H1 (cell line): ENCODE measurements around the gene PRPF31. TPM values are rescaled to one million over a fixed set of nuclear protein-coding genes. Genes with fewer than 3 reads are reported as not detected.
A peak's percentile ranks its signal among the peaks of the same experiment; 100 is the strongest.

ENCODE experiments used
- JUN ChIP-seq: IDR thresholded peaks from 2 replicates; pipeline ENCODE4 v1.6.1; 2011; ENCODE audit warnings: low read depth, mild to moderate bottlenecking, improper control_type of control experiment, low read length
- KDM4A ChIP-seq: IDR thresholded peaks from one replicate; pipeline ENCODE4 v1.7.1; 2012; ENCODE audit warnings: low read depth, mild to moderate bottlenecking, moderate library complexity, low read length, inconsistent platforms; ENCODE audit not compliant: severe bottlenecking
- SP4 ChIP-seq: IDR thresholded peaks from 2 replicates; pipeline ENCODE4 v1.6.1; 2012; ENCODE audit warnings: low read length, inconsistent platforms
- YY1 ChIP-seq: IDR thresholded peaks from 2 replicates; pipeline ENCODE4 v1.6.1; 2011; ENCODE audit warnings: low read depth, mild to moderate bottlenecking, low read length
- polyA plus RNA-seq, 7 experiments: library from polyadenylated mRNA; depleted of rRNA in 3 of 7; stranded (reverse) in 5 of 7; unstranded in 2 of 7; fragments of >200 nt in 5 of 7; fragments of 200-250 nt in 2 of 7; gene quantifications; 1 replicate in 5 of 7; 2 replicates in 1 of 7; 4 replicates in 1 of 7; pipeline versions ENCODE4 v1.2.1 to v1.2.3, GENCODE V29; 2011 to 2013; ENCODE audit warnings: missing spikeins in 2 of 7, mixed read lengths in 2 of 7
- total RNA-seq: library from RNA; stranded (reverse); fragmentation: NEBNext Ultra II Directional; extraction: Animal tissue kit (Norgen Biotek cat#: 25700); gene quantifications from 2 replicates; pipeline ENCODE4 v1.2.1, GENCODE V29; 2021
- TF ChIP-seq, protein P1 (sequence below), 3 experiments: IDR thresholded peaks; 1 replicate in 2 of 3; 2 replicates in 1 of 3; pipeline versions ENCODE4 v1.5.1 to v1.6.1; 2011; ENCODE audit warnings: low read length in 3 of 3, mild to moderate bottlenecking in 3 of 3, inconsistent platforms in 2 of 3, low read depth in 1 of 3, moderate library complexity in 1 of 3; ENCODE audit not compliant: insufficient read depth in 1 of 3; ENCODE audit errors: control extremely low read depth in 1 of 3
- TF ChIP-seq, protein P2 (sequence below): IDR thresholded peaks from 2 replicates; pipeline ENCODE4 v1.6.1; 2012; ENCODE audit warnings: low read length, inconsistent platforms
- TF ChIP-seq, protein P3 (sequence below): IDR thresholded peaks from 2 replicates; pipeline ENCODE4 v1.6.1; 2011; ENCODE audit warnings: low read length, improper control_type of control experiment

Gene PRPF31
- total and polyA plus RNA-seq, 2 of the 8 experiments (the other 6 are each of a cell fraction or from before 2014, with no cell fraction given): 51.1 to 97.4 TPM

DNA sequence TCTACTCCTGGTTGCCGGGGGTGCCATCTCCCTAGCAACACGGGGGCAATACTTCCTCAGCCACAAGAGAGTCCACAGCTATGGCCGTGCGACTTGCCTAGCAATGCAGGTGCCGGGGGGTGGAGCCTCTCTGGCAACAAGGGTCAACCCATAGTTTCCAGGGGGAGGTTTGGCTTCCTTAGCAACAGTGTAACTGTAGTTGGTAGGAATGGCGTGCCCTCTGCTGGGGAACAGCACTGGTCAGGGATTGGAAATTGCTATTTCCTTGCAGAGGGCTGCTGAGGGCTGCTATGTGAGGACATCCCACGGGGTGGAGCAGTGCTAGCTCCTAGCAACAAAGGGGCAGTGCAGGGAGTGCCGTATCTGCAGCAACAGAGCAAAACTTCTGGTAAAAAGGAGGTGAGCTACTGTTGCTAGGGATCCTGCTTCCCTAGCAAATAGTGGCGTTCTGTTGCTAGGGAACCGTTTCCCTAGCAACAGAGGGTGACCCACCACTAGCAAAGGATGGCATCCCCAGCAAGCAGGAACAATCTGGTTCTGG is 64.4 kb downstream of the PRPF31 start (continued):
- peak; percentile 28; the same call in 1 of the 2 replicates for TF ChIP-seq YY1
- TF ChIP-seq JUN: no peak
- TF ChIP-seq, protein P1, sequence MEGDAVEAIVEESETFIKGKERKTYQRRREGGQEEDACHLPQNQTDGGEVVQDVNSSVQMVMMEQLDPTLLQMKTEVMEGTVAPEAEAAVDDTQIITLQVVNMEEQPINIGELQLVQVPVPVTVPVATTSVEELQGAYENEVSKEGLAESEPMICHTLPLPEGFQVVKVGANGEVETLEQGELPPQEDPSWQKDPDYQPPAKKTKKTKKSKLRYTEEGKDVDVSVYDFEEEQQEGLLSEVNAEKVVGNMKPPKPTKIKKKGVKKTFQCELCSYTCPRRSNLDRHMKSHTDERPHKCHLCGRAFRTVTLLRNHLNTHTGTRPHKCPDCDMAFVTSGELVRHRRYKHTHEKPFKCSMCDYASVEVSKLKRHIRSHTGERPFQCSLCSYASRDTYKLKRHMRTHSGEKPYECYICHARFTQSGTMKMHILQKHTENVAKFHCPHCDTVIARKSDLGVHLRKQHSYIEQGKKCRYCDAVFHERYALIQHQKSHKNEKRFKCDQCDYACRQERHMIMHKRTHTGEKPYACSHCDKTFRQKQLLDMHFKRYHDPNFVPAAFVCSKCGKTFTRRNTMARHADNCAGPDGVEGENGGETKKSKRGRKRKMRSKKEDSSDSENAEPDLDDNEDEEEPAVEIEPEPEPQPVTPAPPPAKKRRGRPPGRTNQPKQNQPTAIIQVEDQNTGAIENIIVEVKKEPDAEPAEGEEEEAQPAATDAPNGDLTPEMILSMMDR (IDR thresholded peaks at IDR 0.05; ENCODE audit: control extremely low read depth in 1 of 3, insufficient read depth in 1 of 3, low read depth in 1 of 3, low read length in 3 of 3): peak; percentile 72 to 90 (median 85)
- TF ChIP-seq KDM4A: no peak
- TF ChIP-seq, protein P2, sequence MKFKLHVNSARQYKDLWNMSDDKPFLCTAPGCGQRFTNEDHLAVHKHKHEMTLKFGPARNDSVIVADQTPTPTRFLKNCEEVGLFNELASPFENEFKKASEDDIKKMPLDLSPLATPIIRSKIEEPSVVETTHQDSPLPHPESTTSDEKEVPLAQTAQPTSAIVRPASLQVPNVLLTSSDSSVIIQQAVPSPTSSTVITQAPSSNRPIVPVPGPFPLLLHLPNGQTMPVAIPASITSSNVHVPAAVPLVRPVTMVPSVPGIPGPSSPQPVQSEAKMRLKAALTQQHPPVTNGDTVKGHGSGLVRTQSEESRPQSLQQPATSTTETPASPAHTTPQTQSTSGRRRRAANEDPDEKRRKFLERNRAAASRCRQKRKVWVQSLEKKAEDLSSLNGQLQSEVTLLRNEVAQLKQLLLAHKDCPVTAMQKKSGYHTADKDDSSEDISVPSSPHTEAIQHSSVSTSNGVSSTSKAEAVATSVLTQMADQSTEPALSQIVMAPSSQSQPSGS: no peak
- TF ChIP-seq, protein P3, sequence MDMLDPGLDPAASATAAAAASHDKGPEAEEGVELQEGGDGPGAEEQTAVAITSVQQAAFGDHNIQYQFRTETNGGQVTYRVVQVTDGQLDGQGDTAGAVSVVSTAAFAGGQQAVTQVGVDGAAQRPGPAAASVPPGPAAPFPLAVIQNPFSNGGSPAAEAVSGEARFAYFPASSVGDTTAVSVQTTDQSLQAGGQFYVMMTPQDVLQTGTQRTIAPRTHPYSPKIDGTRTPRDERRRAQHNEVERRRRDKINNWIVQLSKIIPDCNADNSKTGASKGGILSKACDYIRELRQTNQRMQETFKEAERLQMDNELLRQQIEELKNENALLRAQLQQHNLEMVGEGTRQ: no peak
- peak; percentile 37; the same call in 1 of the 2 replicates for TF ChIP-seq SP4
